GM19452 (cell line): ENCODE measurements around the gene PIR.

Experiments
- ATAC-seq: cut with Tn5 transposase; IDR thresholded peaks from one replicate; pipeline ENCODE4 v1.9.1; 2021; ENCODE audit not compliant: unreplicated experiment

PIR gene

DNA sequence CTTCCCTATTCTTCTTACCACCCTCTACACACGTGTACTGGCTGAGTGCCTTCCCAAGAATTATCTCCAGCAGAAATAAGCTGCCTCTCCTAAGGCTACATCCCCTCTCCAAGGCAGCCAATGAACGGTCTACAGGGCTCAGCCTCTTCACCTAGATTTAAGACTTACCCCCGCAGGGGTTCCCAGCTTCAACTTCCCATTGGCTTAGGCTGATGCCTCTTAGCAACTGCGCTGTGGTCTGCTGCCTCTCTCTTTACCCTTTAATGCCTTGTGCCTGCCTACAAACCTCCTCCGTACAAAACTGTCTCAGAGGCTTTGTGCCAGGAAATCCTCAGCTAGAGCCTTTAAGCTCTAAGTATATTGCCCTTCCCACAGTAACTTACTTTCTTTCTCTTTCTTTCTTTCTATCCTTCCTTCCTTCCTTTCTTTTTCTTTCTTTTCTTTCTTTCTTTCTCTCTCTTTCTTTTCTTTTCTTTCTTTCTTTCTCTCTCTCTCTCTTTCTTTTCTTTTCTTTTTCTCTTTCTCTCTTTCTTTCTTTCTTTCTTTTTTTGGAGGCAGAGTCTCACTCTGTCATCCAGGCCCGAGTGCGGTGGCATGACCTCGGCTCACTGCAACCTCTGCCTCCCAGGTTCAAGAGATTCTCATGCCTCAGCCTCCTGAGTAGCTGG is 142.7 kb downstream of the PIR start:
- no peak for ATAC-seq

DNA sequence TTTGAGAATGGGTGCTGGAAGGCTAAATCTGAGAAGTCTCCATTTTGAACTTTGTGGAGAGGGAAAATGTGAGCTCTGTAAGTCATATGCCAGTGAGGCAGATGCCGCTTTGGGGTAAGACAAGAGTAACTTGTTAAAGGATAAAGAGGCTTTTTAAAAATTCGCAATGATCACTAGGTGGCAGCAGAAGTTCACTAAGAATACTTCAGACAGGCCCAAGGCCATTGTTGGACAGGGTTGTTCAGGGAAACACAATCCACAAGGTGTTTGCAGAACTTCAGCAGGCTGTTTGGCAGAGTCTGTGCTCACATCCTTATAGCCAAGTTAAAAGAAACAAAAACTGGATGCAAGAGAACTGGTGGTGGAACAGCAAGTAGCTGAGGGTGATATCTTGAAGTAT is 144.1 kb downstream of the PIR start:
- ATAC-seq, result no peak

DNA sequence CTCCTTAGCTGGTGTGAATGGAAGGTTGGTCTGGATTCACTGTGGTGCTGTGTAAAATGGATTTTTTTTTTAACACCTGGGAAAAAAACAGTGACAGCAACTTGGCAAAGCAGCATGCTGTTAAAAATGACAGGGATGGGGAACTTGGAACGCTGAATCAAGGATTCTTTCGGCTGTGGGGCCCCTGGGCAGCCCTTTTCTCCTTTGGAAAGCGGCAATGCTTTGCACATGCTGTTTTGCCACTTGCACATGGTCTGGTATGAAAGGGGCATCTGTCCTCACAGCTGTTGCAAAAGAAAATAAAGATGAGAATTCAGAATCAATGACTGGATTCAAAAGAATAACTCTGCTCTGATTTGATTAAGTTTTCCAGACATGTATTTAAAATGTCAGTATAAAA is 147.2 kb downstream of the PIR start:
- ATAC-seq, result no peak

DNA sequence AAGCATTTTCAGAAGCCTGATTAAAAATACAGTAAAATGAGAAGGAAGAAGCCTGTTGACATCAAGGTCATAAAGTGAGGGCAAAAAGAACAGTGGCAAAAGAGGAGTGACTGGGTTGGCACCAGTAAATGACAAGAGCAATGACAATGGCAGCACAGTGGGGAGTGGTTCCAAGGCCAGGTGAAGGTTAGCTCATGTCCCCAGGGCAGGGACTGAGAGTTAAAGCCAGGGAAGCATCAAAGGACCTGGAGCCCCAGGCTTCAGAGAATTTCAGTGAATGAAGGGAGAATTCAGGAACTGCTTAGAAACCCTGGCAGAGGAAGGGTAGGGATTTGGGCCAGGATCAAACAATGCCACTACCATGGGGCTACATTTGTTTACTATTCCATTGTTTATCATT is 149.0 kb downstream of the PIR start:
- ATAC-seq, result no peak

- no peak for ATAC-seq
Observed at GRCh38 chrX:15343075-15343476, 150.1 kb downstream of the PIR start.

- no peak for ATAC-seq
Observed at GRCh38 chrX:15340867-15341266, 152.3 kb downstream of the PIR start.

DNA sequence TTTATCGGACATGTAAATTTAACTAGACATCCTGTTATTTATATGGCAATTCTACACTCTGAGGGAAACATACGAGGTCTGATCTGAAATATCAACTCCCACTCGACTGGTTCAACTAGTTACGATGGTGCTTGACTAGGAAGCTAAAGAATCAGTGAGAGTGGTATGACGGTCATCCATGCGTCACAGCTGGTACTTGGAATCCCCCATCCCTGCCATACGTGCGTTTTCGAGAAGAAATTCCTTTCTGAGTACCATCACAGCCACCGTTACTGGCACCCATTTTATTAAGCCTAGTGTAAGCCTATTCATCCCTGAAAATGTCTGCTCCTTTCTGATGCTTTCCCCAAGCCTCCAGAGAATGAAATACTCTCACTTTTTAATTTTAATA is 157.1 kb downstream of the PIR start:
- ATAC-seq, result no peak

DNA sequence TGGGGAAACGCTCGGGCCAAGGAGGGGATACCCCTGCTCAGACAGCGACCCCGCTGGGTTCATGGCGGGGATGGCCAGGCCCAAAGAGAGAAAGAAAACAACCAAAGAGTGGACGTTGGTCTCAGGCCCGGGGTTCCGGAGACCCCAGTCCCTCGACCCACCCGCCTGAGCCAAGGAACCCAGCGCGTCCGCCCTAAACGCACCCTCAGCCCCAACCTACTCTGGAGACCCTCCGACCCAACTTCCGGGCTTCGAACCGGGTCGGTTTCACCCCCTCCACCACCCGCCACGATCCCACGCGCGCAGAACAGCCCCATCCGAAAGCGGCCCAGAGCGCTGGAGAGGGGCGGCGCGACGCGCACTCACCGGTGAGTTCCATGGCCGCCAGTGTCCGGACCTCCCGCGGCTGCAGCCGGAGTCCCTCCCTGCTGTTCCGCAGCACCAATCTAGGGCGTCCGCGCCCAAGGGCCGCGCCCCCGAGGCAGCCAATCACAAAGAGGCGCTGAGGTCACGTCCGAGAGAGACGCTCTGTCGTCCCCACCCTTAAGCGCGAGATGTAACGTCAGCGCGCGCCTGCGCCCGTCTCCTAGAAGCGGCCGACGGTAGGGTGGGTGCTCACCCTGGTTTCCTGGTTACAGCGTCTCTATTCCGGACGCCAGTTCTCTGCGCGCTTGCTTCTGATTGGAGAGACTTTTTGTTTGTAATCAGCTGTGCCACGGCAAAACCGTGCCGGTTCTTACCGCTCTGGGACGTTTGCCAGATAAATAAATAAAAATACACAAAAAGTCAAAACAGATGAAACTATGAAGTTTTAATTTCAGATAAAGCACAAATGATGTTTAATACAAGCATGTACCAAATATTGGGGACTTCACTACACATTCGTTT is 157.8 kb downstream of the PIR start, which contains the start of gene PIGA:
PIGA (minus strand) TSS at position 389 of the 888 bp plus-strand sequence. CDS start 3,593 bp downstream, outside the sequence.
- peak; percentile 96 for ATAC-seq
